C4-2B (cell line): ENCODE results near the gene TMEM222.

Source experiments
- ZFX ChIP-seq: fragments of 450-650 bp; IDR thresholded peaks from 2 replicates; pipeline ENCODE4 v1.6.1; 2017
- TF ChIP-seq, protein P1 (sequence below): fragments of 450-650 bp; conservative IDR thresholded peaks from 2 replicates; pipeline ENCODE4 v1.5.1; 2017; ENCODE audit warnings: mild to moderate bottlenecking

DNA sequence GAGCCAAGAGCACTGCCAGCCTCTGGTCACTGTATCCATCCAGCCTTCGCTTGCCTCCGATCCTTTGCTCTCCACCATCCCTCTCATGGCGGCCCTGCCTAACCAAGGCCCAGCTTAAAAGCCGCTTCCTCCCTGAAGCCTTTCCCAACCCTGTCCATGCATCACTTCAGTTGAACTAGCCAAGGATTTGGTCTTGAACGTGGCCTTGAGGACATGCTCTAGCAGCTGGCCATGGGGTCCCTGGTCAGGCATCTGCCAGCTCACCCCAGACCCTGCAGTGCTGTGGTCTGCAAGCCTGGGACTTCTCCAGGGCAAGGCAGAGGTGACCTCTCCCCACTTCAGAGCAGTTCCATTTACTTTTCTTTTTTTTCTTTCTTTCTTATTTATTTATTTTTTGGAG is 14.8 kb downstream of the TMEM222 start:
- TF ChIP-seq, protein P1, sequence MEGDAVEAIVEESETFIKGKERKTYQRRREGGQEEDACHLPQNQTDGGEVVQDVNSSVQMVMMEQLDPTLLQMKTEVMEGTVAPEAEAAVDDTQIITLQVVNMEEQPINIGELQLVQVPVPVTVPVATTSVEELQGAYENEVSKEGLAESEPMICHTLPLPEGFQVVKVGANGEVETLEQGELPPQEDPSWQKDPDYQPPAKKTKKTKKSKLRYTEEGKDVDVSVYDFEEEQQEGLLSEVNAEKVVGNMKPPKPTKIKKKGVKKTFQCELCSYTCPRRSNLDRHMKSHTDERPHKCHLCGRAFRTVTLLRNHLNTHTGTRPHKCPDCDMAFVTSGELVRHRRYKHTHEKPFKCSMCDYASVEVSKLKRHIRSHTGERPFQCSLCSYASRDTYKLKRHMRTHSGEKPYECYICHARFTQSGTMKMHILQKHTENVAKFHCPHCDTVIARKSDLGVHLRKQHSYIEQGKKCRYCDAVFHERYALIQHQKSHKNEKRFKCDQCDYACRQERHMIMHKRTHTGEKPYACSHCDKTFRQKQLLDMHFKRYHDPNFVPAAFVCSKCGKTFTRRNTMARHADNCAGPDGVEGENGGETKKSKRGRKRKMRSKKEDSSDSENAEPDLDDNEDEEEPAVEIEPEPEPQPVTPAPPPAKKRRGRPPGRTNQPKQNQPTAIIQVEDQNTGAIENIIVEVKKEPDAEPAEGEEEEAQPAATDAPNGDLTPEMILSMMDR: no peak
- no peak for TF ChIP-seq ZFX
